Islet of Langerhans (tissue), 1 donor: ENCODE measurements around the gene AHCYL1.
"Not testable (repeated sequence)": the region's sequence is repeated elsewhere in the genome, so short reads cannot be mapped to it uniquely, and the experiment has no call there.

Source experiments
- FAIRE-seq: peaks from one replicate; lab custom pipeline; 2011; peaks lifted over from hg19 to GRCh38; lab: Jason Lieb, UNC

AHCYL1 gene

GRCh38 chr1:110002695-110003094 lies 18.1 kb downstream of the AHCYL1 start:
- FAIRE-seq, result no peak

GRCh38 chr1:110003747-110004428 lies 19.3 kb downstream of the AHCYL1 start:
- FAIRE-seq, result no peak

GRCh38 chr1:110004583-110004982 lies 20.0 kb downstream of the AHCYL1 start:
- FAIRE-seq, result peak; percentile 51

GRCh38 chr1:110005971-110006370 lies 21.4 kb downstream of the AHCYL1 start:
- FAIRE-seq, result no peak

- FAIRE-seq, result no peak
Observed at GRCh38 chr1:110006516-110006915, 22.0 kb downstream of the AHCYL1 start.

GRCh38 chr1:110007046-110007830 lies 22.7 kb downstream of the AHCYL1 start:
- FAIRE-seq, result peak; percentile 65

- FAIRE-seq, result no peak
Observed at GRCh38 chr1:110008971-110009565, 24.5 kb downstream of the AHCYL1 start.

GRCh38 chr1:110011527-110012041 lies 27.0 kb downstream of the AHCYL1 start:
- peak; percentile 21 for FAIRE-seq

GRCh38 chr1:110012100-110012780 lies 27.7 kb downstream of the AHCYL1 start:
- no peak for FAIRE-seq

- no peak for FAIRE-seq
Observed at GRCh38 chr1:110017792-110018191, 33.2 kb downstream of the AHCYL1 start.

- peak; percentile 97 for FAIRE-seq
Observed at GRCh38 chr1:110018396-110018795, 33.8 kb downstream of the AHCYL1 start.

GRCh38 chr1:110019770-110020169 lies 35.2 kb downstream of the AHCYL1 start:
- FAIRE-seq, result no peak

GRCh38 chr1:110021285-110021684 lies 36.7 kb downstream of the AHCYL1 start:
- no peak for FAIRE-seq

GRCh38 chr1:110024613-110025012 lies 40.0 kb downstream of the AHCYL1 start:
- no peak for FAIRE-seq

- FAIRE-seq, result not testable (repeated sequence)
Observed at GRCh38 chr1:110030687-110031086, 46.1 kb downstream of the AHCYL1 start.

- no peak for FAIRE-seq
Observed at GRCh38 chr1:110032327-110032726, 47.8 kb downstream of the AHCYL1 start.

- FAIRE-seq, result no peak
Observed at GRCh38 chr1:110033421-110033820, 48.9 kb downstream of the AHCYL1 start.

- no peak for FAIRE-seq
Observed at GRCh38 chr1:110034040-110034450, 49.5 kb downstream of the AHCYL1 start.

- no peak for FAIRE-seq
Observed at GRCh38 chr1:110034451-110035235, 50.1 kb downstream of the AHCYL1 start, which contains the start of gene STRIP1. STRIP1 (plus strand) TSS chr1:110034624; CDS start chr1:110034638, 14 bp downstream.

GRCh38 chr1:110035236-110035752 lies 50.7 kb downstream of the AHCYL1 start:
- no peak for FAIRE-seq

GRCh38 chr1:110038271-110038670 lies 53.7 kb downstream of the AHCYL1 start:
- FAIRE-seq, result no peak
